ENCODE data around the gene RNF223. TPM values are rescaled to one million over a fixed set of nuclear protein-coding genes. Genes with fewer than 3 reads are reported as not detected.

The RNF223 gene
- total RNA-seq, 1 experiment from 2014 or later, result 0.08 TPM

GRCh38 chr1:1039145-1039910 is 34.8 kb downstream of the RNF223 start:
- Histone ChIP-seq H3K4me1 (ENCODE audit: control insufficient read depth, insufficient read depth, low read length) (peaks cover 8% of the 10 kb centered on the region; the same call in 1 of the 2 replicates), H3K36me3 (ENCODE audit: control insufficient read depth, insufficient read depth, low read length) (no peaks in the 10 kb centered on the region), H3K27ac (ENCODE audit: low read length) (no peak overlapping the region), H3K27me3 (ENCODE audit: control insufficient read depth, insufficient read depth, low read length) (no peaks in the 10 kb centered on the region), H3K4me3 (ENCODE audit: low read depth in 2 of 2, low read length in 2 of 2) (no peak overlapping the region), H3K9me3 (ENCODE audit: control insufficient read depth, insufficient read depth, low read depth, low read length) (no peaks in the 10 kb centered on the region)
- in situ Hi-C loops (cut with HindIII; ENCODE audit: low pct_unique_long_range_greater_than_20kb, low sequenced_read_pairs) (no loop called here), intact Hi-C loops (cut with micrococcal nuclease; ENCODE audit: unreplicated experiment) (no loop called here)
- TF ChIP-seq TCF7L2 (IDR thresholded peaks at IDR 0.05; ENCODE audit: low read depth, low read length), result no peak
- TF ChIP-seq, protein P1, sequence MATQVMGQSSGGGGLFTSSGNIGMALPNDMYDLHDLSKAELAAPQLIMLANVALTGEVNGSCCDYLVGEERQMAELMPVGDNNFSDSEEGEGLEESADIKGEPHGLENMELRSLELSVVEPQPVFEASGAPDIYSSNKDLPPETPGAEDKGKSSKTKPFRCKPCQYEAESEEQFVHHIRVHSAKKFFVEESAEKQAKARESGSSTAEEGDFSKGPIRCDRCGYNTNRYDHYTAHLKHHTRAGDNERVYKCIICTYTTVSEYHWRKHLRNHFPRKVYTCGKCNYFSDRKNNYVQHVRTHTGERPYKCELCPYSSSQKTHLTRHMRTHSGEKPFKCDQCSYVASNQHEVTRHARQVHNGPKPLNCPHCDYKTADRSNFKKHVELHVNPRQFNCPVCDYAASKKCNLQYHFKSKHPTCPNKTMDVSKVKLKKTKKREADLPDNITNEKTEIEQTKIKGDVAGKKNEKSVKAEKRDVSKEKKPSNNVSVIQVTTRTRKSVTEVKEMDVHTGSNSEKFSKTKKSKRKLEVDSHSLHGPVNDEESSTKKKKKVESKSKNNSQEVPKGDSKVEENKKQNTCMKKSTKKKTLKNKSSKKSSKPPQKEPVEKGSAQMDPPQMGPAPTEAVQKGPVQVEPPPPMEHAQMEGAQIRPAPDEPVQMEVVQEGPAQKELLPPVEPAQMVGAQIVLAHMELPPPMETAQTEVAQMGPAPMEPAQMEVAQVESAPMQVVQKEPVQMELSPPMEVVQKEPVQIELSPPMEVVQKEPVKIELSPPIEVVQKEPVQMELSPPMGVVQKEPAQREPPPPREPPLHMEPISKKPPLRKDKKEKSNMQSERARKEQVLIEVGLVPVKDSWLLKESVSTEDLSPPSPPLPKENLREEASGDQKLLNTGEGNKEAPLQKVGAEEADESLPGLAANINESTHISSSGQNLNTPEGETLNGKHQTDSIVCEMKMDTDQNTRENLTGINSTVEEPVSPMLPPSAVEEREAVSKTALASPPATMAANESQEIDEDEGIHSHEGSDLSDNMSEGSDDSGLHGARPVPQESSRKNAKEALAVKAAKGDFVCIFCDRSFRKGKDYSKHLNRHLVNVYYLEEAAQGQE (IDR thresholded peaks at IDR 0.05; ENCODE audit: insufficient read depth in 1 of 2, low read depth in 2 of 2, low read length in 1 of 2), result no peak
- no peak for TF ChIP-seq SIN3A (IDR thresholded peaks at IDR 0.05; ENCODE audit: borderline replicate concordance, insufficient read depth, low read depth, low read length)
- no peak for TF ChIP-seq POLR2AphosphoS5 (IDR thresholded peaks at IDR 0.05; ENCODE audit: low read depth, low read length)
- TF ChIP-seq, protein P2, sequence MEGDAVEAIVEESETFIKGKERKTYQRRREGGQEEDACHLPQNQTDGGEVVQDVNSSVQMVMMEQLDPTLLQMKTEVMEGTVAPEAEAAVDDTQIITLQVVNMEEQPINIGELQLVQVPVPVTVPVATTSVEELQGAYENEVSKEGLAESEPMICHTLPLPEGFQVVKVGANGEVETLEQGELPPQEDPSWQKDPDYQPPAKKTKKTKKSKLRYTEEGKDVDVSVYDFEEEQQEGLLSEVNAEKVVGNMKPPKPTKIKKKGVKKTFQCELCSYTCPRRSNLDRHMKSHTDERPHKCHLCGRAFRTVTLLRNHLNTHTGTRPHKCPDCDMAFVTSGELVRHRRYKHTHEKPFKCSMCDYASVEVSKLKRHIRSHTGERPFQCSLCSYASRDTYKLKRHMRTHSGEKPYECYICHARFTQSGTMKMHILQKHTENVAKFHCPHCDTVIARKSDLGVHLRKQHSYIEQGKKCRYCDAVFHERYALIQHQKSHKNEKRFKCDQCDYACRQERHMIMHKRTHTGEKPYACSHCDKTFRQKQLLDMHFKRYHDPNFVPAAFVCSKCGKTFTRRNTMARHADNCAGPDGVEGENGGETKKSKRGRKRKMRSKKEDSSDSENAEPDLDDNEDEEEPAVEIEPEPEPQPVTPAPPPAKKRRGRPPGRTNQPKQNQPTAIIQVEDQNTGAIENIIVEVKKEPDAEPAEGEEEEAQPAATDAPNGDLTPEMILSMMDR (IDR thresholded peaks at IDR 0.05), result no peak
- CTCF ChIA-PET, result interaction anchor here (0.5 to 0.7 kb wide), 3 partner anchors 23 to 197 kb away, joined by 3 to 4 read pairs (median 3); no protein-coding TSS in a partner anchor
- POLR2A ChIA-PET, result no interaction called here
- ATAC-seq (no peak), DNase-seq (ENCODE audit: low read depth, low spot score) (no peak)
- no TSS peak for BruUV-seq (replicated peaks)

GRCh38 chr1:1038694-1039093 is 35.4 kb downstream of the RNF223 start:
- Histone ChIP-seq H3K27ac (ENCODE audit: low read length) (no peak overlapping the region), H3K9me3 (ENCODE audit: control insufficient read depth, insufficient read depth, low read depth, low read length) (no peaks in the 10 kb centered on the region), H3K4me1 (ENCODE audit: control insufficient read depth, insufficient read depth, low read length) (peaks cover 8% of the 10 kb centered on the region; the same call in 1 of the 2 replicates), H3K36me3 (ENCODE audit: control insufficient read depth, insufficient read depth, low read length) (no peaks in the 10 kb centered on the region), H3K4me3 (ENCODE audit: low read depth in 2 of 2, low read length in 2 of 2) (no peak overlapping the region), H3K27me3 (ENCODE audit: control insufficient read depth, insufficient read depth, low read length) (no peaks in the 10 kb centered on the region)
- TF ChIP-seq SIN3A (IDR thresholded peaks at IDR 0.05; ENCODE audit: borderline replicate concordance, insufficient read depth, low read depth, low read length) (no peak), TCF7L2 (IDR thresholded peaks at IDR 0.05; ENCODE audit: low read depth, low read length) (no peak), POLR2AphosphoS5 (IDR thresholded peaks at IDR 0.05; ENCODE audit: low read depth, low read length) (no peak)
- TF ChIP-seq, protein P2 (IDR thresholded peaks at IDR 0.05), result no peak
- in situ Hi-C loops (cut with HindIII; ENCODE audit: low pct_unique_long_range_greater_than_20kb, low sequenced_read_pairs), result no loop called here
- ATAC-seq (no peak), DNase-seq (ENCODE audit: low read depth, low spot score) (no peak)
- CTCF ChIA-PET, result interaction anchor here (0.7 kb wide), 1 partner anchor 23 kb away, joined by 4 read pairs; no protein-coding TSS in a partner anchor
- no TSS peak for BruUV-seq (replicated peaks)
- intact Hi-C loops (cut with micrococcal nuclease; ENCODE audit: unreplicated experiment), result no loop called here
- POLR2A ChIA-PET, result no interaction called here

Measured in Panc1 (cell line).